Muscle layer of colon (tissue), 2 donors: ENCODE data around the gene PHKA2.
A peak's percentile ranks its signal among the peaks of the same experiment; 100 is the strongest.

Experiments
- H3K27ac ChIP-seq: one replicate; pipeline ENCODE4 v1.7.0; 2013; ENCODE audit warnings: low read depth, mild to moderate bottlenecking, low read length, moderate library complexity
- H3K27me3 ChIP-seq, 2 donors: one replicate each; pipeline ENCODE4 v1.7.0; 2013; ENCODE audit warnings: low read length in 2 of 2, mild to moderate bottlenecking in 2 of 2; ENCODE audit not compliant: insufficient read depth in 2 of 2, control insufficient read depth in 1 of 2
- H3K36me3 ChIP-seq: one replicate; pipeline ENCODE4 v1.7.0; 2013; ENCODE audit warnings: mild to moderate bottlenecking, low read length; ENCODE audit not compliant: insufficient read depth
- H3K4me1 ChIP-seq: one replicate; pipeline ENCODE4 v1.7.0; 2013; ENCODE audit warnings: mild to moderate bottlenecking, low read length; ENCODE audit not compliant: insufficient read depth
- H3K4me3 ChIP-seq, 2 donors: one replicate each; pipeline ENCODE4 v1.7.0; 2013; ENCODE audit warnings: low read length in 2 of 2, low read depth in 1 of 2, mild to moderate bottlenecking in 1 of 2, moderate library complexity in 1 of 2
- H3K9ac ChIP-seq: one replicate; pipeline ENCODE4 v1.7.0; 2013; ENCODE audit warnings: low read length
- H3K9me3 ChIP-seq: one replicate; pipeline ENCODE4 v1.7.0; 2013; ENCODE audit warnings: mild to moderate bottlenecking, low read length
- donor health status: abdominal sarcoma.
- donor health status: Adenocarcinoma of cecum.

PHKA2 gene

DNA sequence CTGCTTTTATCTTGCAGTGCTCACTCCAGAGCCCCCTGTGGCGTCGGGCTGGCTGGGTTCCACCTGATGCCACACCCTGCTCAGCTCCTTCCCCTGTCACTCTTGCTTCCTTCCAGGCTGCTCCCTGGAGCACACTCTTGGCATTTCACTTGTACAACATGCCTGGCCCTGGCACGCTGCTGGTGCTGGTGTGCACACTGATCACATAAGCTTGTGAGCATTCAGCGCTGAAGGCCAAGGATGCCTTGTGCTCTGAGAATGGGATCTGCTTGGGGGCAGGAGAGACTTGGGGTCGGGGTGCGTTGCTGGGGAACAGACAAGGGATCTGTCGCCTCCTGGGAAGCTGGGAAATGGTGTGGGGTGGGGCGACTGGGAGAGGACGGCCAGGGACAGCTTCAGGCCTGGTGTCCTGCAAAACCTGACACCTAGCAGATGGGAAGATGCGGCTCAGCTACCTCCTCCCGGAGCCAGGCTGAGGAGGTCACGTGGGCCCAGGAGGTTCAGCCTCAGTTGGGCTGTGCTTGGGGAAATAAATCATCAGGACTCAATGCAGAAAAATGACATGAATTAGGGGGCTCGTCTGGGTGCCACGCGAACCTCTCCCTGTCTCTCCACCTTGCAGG, 108.5 kb downstream of the PHKA2 start:
- H3K27me3 ChIP-seq, result peaks cover 0 to 4% of the 10 kb centered on the region in 2 donors

DNA sequence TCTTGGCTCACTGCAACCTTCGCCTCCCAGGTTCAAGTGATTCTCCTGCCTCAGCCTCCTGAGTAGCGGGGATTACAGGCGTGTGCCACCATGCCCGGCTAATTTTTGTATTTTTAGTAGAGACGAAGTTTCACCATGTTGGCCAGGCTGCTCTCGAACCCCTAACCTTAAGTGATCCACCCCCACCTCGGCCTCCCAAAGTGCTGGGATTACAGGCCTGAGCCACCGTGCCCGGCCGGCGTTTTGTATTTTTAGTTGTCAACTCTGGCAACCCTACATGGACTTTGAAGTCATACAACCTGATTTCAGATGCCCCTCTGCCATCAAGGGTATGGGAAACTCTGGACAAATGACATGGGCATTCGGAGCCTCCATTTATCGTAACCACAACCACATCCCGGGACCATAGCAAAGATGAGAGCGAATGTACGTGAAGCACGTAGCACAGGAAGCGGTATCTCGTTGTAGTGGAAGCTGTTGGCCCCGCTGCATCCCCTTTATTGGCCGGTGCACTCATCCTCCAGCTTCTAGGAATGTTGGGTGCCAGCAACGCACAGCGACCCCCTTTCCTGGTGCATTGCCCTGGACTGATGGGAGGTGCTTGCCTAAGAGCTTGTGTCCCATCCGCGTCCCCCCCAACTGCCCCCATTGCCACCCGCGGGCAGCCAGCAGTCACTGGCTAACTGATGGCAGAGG, 109.2 kb downstream of the PHKA2 start:
- H3K36me3 ChIP-seq, result no peaks in the 10 kb centered on the region

More for the DNA sequence above, 108.5 kb downstream of the PHKA2 start:
- no peak overlapping the region for H3K9ac ChIP-seq
- H3K4me1 ChIP-seq, result peaks cover 14% of the 10 kb centered on the region
- H3K9me3 ChIP-seq, result no peaks in the 10 kb centered on the region
- H3K27ac ChIP-seq, result no peak overlapping the region
- H3K36me3 ChIP-seq, result no peaks in the 10 kb centered on the region
- no peak overlapping the region for H3K4me3 ChIP-seq

DNA sequence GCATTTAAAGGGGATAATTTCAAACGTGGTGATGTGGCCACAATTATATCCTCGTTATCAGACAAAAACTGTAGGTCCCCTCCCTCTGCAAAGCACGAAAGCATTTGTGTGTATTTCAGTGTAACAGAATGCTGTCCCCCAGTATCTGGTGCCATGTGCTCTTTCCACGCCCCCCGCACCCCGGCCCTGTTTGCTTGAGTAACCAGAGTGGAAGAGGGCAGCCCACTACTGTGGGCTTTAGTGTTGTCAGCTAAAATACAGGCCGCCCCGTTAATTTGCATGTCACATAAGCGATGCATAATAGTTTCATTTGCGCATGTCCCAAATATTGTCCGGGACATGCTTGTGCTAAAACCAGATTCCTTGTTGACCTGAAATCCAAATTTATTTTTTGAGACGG, 110.1 kb downstream of the PHKA2 start:
- Histone ChIP-seq H3K4me3 (no peak overlapping the region), H3K9me3 (no peaks in the 10 kb centered on the region), H3K27ac (no peak overlapping the region), H3K4me1 (peaks cover 14% of the 10 kb centered on the region), H3K36me3 (no peaks in the 10 kb centered on the region), H3K9ac (no peak overlapping the region), H3K27me3 (no peaks in the 10 kb centered on the region)

More for the DNA sequence above, 109.2 kb downstream of the PHKA2 start:
- Histone ChIP-seq H3K9ac (no peak overlapping the region), H3K9me3 (no peaks in the 10 kb centered on the region), H3K4me1 (peaks cover 14% of the 10 kb centered on the region), H3K27ac (no peak overlapping the region), H3K27me3 (peaks cover 0 to 4% of the 10 kb centered on the region in 2 donors), H3K4me3 (no peak overlapping the region)

DNA sequence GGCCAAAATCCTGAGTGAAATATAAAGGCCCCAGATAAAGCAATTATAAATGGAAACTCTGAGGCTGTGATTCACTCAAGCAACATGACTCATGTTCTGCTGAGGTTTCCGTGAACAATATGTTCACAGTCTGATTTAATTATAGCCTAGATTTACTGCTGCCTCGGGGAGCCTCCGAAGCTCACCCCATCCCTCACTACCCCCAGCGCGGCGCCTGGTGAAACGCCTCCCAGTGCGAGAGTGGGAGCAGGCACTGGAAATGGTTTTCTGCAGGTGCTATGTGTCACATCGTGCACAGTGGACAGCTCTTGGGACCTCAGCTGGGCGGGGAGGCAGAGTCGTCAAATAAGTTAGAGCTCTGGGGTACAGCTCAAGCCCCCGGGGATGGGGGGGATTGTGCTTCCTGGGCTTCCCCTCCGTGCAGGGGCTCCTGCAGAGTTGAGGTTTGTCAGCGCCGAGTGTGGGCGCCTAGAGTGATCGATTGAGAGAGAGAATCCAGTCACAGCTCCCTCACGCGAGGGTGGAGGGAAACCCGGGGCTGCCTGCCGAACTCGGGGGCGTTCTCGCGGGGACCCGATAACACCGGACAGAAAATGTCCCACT, 110.6 kb downstream of the PHKA2 start:
- Histone ChIP-seq H3K27ac (no peak overlapping the region), H3K9ac (no peak overlapping the region), H3K4me1 (peaks cover 14% of the 10 kb centered on the region), H3K9me3 (no peaks in the 10 kb centered on the region), H3K4me3 (no peak overlapping the region), H3K27me3 (no peaks in the 10 kb centered on the region), H3K36me3 (no peaks in the 10 kb centered on the region)

DNA sequence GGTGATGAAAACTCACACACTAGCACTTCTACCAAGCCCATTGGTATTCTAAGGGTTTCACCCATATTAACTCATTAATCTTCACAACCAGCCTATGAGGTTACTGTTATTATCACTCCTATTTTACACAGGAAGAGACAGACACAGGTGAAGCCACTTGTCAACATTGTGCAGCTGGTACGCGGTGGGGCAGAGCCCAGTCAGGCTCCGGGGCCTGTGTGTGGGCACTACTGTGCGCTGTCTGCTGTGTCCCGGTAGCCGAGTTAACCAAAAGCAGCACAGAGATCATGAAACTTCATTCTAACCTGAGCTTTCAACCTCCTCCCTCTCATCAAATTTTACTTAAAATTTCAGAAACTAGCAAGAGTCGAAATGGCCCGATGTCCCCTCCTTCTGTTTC, 111.3 kb downstream of the PHKA2 start:
- Histone ChIP-seq H3K27me3 (no peaks in the 10 kb centered on the region), H3K36me3 (no peaks in the 10 kb centered on the region), H3K27ac (peak overlapping the region; percentile 27)

DNA sequence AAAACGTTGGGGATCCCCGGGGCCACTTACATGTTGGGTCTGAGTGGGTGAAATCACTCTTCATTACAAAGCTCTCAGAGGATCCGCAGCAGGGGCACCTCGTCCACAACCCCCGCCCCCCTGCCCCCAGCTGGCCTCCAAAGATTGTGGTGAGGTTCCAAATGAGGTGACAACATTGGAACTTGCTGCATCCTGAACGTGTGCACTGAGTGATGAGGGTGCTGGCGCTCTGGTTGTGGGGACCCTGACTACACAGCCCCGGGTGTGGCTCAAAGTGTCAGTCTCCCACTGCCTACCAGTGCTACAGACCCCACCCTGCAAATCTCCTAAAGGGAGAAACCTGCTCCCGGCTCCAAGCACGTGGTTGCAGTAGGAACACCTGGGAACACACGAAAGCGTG, 111.9 kb downstream of the PHKA2 start:
- H3K36me3 ChIP-seq, result no peaks in the 10 kb centered on the region
- H3K9me3 ChIP-seq, result no peaks in the 10 kb centered on the region
- H3K4me1 ChIP-seq, result peaks cover 14% of the 10 kb centered on the region
- no peak overlapping the region for H3K4me3 ChIP-seq
- H3K27me3 ChIP-seq, result no peaks in the 10 kb centered on the region
- H3K9ac ChIP-seq, result no peak overlapping the region
- H3K27ac ChIP-seq, result no peak overlapping the region

More for the DNA sequence above, 111.3 kb downstream of the PHKA2 start:
- Histone ChIP-seq H3K9ac (no peak overlapping the region), H3K9me3 (no peaks in the 10 kb centered on the region), H3K4me1 (peaks cover 14% of the 10 kb centered on the region), H3K4me3 (no peak overlapping the region)

DNA sequence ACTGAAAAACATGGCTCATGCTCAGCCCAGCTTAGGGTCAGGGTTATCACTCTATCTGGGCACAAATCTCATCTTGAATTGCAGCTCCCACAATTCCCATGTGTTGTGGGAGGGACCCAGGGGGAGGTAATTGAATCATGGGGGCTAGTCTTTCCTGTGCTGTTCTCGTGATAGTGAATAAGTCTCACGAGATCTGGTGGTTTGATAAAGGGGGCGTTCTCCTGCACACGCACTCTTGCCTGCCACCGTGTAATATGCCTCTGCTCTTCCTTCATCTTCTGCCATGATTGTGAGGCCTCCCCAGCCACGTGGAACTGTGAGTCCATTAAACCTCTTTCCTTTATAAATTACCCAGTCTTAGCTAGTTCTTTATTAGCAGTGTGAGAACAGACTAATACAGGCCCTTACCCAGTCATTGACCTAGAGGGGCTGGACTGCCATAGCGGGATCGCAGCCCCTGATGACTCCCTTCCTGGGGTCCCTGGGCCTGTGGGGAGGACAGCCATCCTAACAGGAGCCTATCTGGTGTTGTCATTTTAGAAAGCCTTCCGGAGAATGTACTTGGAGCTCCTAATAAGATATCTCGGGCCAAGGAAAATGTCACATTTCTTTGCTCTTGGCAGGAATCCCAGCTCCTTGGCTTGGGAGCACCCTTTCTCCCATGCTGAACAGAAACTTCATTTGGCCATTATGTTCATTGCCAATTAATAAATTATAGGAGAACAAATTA, 112.6 kb downstream of the PHKA2 start:
- H3K9me3 ChIP-seq, result no peaks in the 10 kb centered on the region
- no peak overlapping the region for H3K27ac ChIP-seq
- H3K4me1 ChIP-seq, result peaks cover 14% of the 10 kb centered on the region
- H3K36me3 ChIP-seq, result no peaks in the 10 kb centered on the region
- H3K4me3 ChIP-seq, result no peak overlapping the region
- H3K9ac ChIP-seq, result no peak overlapping the region
- no peaks in the 10 kb centered on the region for H3K27me3 ChIP-seq

DNA sequence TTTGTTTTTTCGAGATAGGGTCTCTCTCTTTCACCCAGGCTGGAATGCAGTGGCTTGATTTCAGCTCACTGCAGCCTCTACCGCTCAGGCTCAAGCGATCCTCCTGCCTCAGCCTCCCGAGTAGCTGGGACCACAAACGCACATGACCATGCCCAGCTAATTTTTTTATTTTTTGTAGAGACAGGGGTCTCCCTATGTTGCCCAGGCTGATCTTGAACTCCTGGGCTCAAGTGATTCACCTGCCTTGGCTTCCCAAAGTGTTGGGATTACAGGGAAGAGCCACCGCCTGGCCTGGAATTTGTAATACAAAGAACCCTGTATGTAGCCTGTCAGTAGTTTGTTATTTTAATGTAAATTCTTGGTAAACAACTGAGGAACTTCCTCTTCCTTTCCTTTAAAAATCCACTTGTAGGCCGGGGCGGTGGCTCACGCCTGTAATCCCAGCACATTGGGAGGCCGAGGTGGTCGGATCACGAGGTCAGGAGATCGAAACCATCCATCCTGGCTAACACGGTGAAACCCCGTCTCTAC, 119.5 kb downstream of the PHKA2 start:
- Histone ChIP-seq H3K27me3 (no peaks in the 10 kb centered on the region), H3K36me3 (no peaks in the 10 kb centered on the region), H3K4me1 (no peaks in the 10 kb centered on the region), H3K9me3 (no peaks in the 10 kb centered on the region), H3K9ac (no peak overlapping the region), H3K4me3 (no peak overlapping the region), H3K27ac (no peak overlapping the region)

DNA sequence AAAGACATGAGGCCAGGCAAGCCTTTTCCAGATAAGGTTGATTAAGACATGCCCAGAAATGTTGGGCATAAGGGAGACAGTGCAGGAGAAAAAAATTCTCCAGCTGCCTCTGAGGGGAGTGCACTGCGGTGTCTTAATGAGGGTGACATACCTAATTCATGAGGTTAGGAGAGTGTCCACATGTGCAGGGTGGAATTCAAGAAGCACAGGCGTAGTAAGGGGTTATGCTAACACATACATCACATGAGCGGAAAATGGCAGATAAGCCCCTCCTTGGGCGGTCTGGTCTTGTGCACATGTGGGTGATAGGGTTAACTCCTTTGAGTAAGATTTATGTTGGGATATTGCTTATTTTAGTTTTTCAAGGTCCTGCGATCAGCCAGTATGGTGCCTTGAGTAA, 122.4 kb downstream of the PHKA2 start:
- H3K4me3 ChIP-seq, result no peak overlapping the region
- H3K4me1 ChIP-seq, result no peaks in the 10 kb centered on the region

DNA sequence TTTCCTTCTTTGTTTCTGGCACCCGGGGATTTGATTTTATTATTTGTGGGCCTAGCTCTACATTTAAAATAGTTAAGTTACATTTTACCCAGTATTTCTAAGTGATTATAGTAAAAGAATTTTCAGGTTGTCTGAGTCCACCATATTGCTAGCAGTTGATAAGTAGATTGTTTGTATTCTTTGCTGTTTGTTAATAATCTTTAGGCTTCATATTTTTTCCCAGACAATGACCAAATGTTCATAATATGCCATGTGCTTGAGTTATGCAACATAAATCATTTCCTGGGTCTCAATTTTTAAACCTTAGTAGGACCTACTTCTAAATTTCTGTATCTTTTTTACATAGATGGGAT, 127.3 kb downstream of the PHKA2 start:
- no peaks in the 10 kb centered on the region for H3K9me3 ChIP-seq
- H3K27ac ChIP-seq, result no peak overlapping the region
- no peaks in the 10 kb centered on the region for H3K27me3 ChIP-seq
- H3K36me3 ChIP-seq, result no peaks in the 10 kb centered on the region
- no peaks in the 10 kb centered on the region for H3K4me1 ChIP-seq
- H3K9ac ChIP-seq, result no peak overlapping the region
- no peak overlapping the region for H3K4me3 ChIP-seq

More for the DNA sequence above, 122.4 kb downstream of the PHKA2 start:
- no peaks in the 10 kb centered on the region for H3K27me3 ChIP-seq
- no peak overlapping the region for H3K27ac ChIP-seq
- no peaks in the 10 kb centered on the region for H3K36me3 ChIP-seq
- no peaks in the 10 kb centered on the region for H3K9me3 ChIP-seq
- no peak overlapping the region for H3K9ac ChIP-seq

DNA sequence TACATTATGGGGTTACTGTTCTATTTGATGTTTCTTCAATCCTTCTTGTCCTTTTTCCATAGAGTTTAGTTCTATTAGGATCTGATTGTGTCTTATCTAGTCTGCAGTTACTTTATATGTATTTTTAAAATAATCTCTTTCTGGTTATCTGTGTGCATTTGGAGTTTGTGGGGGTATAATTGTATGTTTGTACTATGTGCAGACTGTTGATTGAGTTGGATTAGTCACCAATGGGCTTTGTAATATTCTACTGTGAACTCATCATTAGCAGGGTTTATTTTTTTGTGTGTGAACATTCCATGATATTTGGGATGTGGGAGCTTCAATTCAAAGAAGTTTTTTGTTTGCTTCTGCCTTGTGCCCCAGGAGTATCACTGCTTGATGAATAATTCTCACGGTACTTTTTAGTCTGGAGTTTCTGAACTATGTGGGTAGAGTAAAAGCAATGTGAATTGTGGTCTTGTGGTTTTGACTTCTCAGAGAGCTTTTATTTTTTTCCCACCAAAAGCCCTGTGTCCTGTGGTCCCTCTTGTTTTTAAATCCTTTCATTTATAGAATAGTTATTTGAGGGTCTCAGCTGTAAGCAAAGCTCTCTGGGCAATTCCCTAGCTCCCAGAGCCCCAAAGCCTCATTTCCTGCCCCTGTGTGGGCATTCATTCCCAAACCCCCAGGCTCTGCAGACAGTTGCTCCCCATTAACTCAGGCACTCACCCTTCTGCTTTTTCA, 127.8 kb downstream of the PHKA2 start:
- Histone ChIP-seq H3K27ac (no peak overlapping the region), H3K4me3 (no peak overlapping the region)

More for the DNA sequence above, 127.8 kb downstream of the PHKA2 start:
- Histone ChIP-seq H3K27me3 (no peaks in the 10 kb centered on the region), H3K9ac (no peak overlapping the region), H3K4me1 (no peaks in the 10 kb centered on the region), H3K9me3 (no peaks in the 10 kb centered on the region), H3K36me3 (no peaks in the 10 kb centered on the region)
